Gastroesophageal sphincter (tissue), 3 donors: ENCODE measurements around the gene N4BP2L1.

Experiments used
- CTCF ChIP-seq, 4 experiments: fragments of 200-600 bp in 2 of 4; fragments of 450-650 bp in 2 of 4; sonication (generic) in 1 of 4; IDR thresholded peaks; one replicate each; pipeline ENCODE4 v1.5.1; 2017 to 2019; ENCODE audit warnings: antibody characterized with exemption in 4 of 4, mild to moderate bottlenecking in 2 of 4, moderate library complexity in 2 of 4
- EP300 ChIP-seq: sonication (generic); formaldehyde crosslinking; IDR thresholded peaks from one replicate; pipeline ENCODE4 v1.6.1; 2017; ENCODE audit warnings: antibody characterized with exemption, mild to moderate bottlenecking
- POLR2A ChIP-seq, 2 donors: fragments of 450-650 bp; IDR thresholded peaks; one replicate each; pipeline ENCODE4 v1.6.1; 2017; ENCODE audit warnings: antibody characterized with exemption in 2 of 2, mild to moderate bottlenecking in 2 of 2, moderate library complexity in 1 of 2
- POLR2AphosphoS5 ChIP-seq: sonication (generic); formaldehyde crosslinking; IDR thresholded peaks from one replicate; pipeline ENCODE4 v1.6.1; 2017; ENCODE audit warnings: antibody characterized with exemption

- TF ChIP-seq POLR2AphosphoS5 (no peak), CTCF (IDR thresholded peaks at IDR 0.05) (no peak), POLR2A (IDR thresholded peaks at IDR 0.05) (no peak), EP300 (no peak)
Observed at GRCh38 chr13:32414580-32414979, 13.3 kb downstream of the N4BP2L1 start.
